ENCODE data around the gene FETUB.

GRCh38 chr3:186594591-186595113, 45.5 kb upstream of the FETUB start:
- TF ChIP-seq CTCF (IDR thresholded peaks at IDR 0.05) (no peak), POLR2A (IDR thresholded peaks at IDR 0.05) (no peak)

Data from testis (tissue), 2 donors.